Liver (tissue), 9 donors: Measurements from ENCODE around the gene C22orf31. TPM values are rescaled to one million over a fixed set of nuclear protein-coding genes. Genes with fewer than 3 reads are reported as not detected.

Experiments used
- DNase-seq: peaks from one replicate; pipeline ENCODE4 v3.0.0-alpha.2; 2017; ENCODE audit warnings: low spot score
- H3K27ac ChIP-seq, 2 donors: one replicate each; pipeline ENCODE4 v1.7.0; 2013; ENCODE audit warnings: inconsistent platforms in 2 of 2, low read length in 2 of 2, control low read depth in 1 of 2, low read depth in 1 of 2, mild to moderate bottlenecking in 1 of 2
- H3K27me3 ChIP-seq, 4 donors: one replicate each; pipeline versions ENCODE4 v1.6.1 to v1.7.0; 2013; ENCODE audit warnings: low read length in 3 of 4, inconsistent platforms in 1 of 4, mild to moderate bottlenecking in 1 of 4, moderate library complexity in 1 of 4; ENCODE audit not compliant: control insufficient read depth in 4 of 4, insufficient read depth in 4 of 4
- H3K36me3 ChIP-seq, 4 donors: one replicate each; pipeline versions ENCODE4 v1.6.1 to v1.7.0; 2013; ENCODE audit warnings: low read length in 3 of 4, mild to moderate bottlenecking in 3 of 4, low read depth in 1 of 4, moderate library complexity in 1 of 4; ENCODE audit not compliant: control insufficient read depth in 4 of 4, insufficient read depth in 3 of 4
- H3K4me1 ChIP-seq, 4 donors: one replicate each; pipeline versions ENCODE4 v1.6.1 to v1.7.0; 2013; ENCODE audit warnings: low read length in 3 of 4, mild to moderate bottlenecking in 3 of 4, moderate library complexity in 1 of 4; ENCODE audit not compliant: control insufficient read depth in 4 of 4, insufficient read depth in 4 of 4
- H3K4me3 ChIP-seq, 3 donors: one replicate each; pipeline versions ENCODE4 v1.6.1 to v1.7.0; 2013; ENCODE audit warnings: low read length in 3 of 3, control low read depth in 1 of 3, low read depth in 1 of 3, mild to moderate bottlenecking in 1 of 3
- H3K9ac ChIP-seq, 2 donors: one replicate each; pipeline ENCODE4 v1.7.0; 2013; ENCODE audit warnings: low read length in 2 of 2, mild to moderate bottlenecking in 2 of 2, moderate library complexity in 2 of 2, control low read depth in 1 of 2, low read depth in 1 of 2
- H3K9me3 ChIP-seq, 4 donors: one replicate each; pipeline versions ENCODE4 v1.6.1 to v1.7.0; 2013; ENCODE audit warnings: low read length in 3 of 4; ENCODE audit not compliant: control insufficient read depth in 4 of 4
- ATF3 ChIP-seq: IDR thresholded peaks from 2 replicates; pipeline ENCODE4 v1.6.1; 2016; ENCODE audit warnings: antibody characterized with exemption
- EGR1 ChIP-seq, 2 donors: IDR thresholded peaks; 2 replicates each; pipeline ENCODE4 v1.6.1; 2016 to 2018; ENCODE audit warnings: antibody characterized with exemption in 2 of 2, low read depth in 2 of 2
- FOXA1 ChIP-seq: IDR thresholded peaks from 2 replicates; pipeline ENCODE4 v1.6.1; 2016; ENCODE audit warnings: antibody characterized with exemption
- FOXA2 ChIP-seq: IDR thresholded peaks from 2 replicates; pipeline ENCODE4 v1.6.1; 2016; ENCODE audit warnings: antibody characterized with exemption
- GABPA ChIP-seq, 2 donors: IDR thresholded peaks in 1 of 2; conservative IDR thresholded peaks in 1 of 2; 2 replicates each; pipeline ENCODE4 v1.6.1; 2016; ENCODE audit warnings: antibody characterized with exemption in 2 of 2, mild to moderate bottlenecking in 1 of 2, moderate library complexity in 1 of 2
- HNF4A ChIP-seq, 2 donors: conservative IDR thresholded peaks; 2 replicates each; pipeline ENCODE4 v1.6.1; 2016; ENCODE audit warnings: antibody characterized with exemption in 2 of 2, mild to moderate bottlenecking in 2 of 2
- HNF4G ChIP-seq: IDR thresholded peaks from 2 replicates; pipeline ENCODE4 v1.6.1; 2016; ENCODE audit warnings: antibody characterized with exemption
- JUND ChIP-seq, 2 donors: IDR thresholded peaks; 2 replicates each; pipeline ENCODE4 v1.6.1; 2016; ENCODE audit warnings: antibody characterized with exemption in 2 of 2
- MAX ChIP-seq: IDR thresholded peaks from 2 replicates; pipeline ENCODE4 v1.6.1; 2016; ENCODE audit warnings: antibody characterized with exemption
- NR2F2 ChIP-seq: IDR thresholded peaks from 2 replicates; pipeline ENCODE4 v1.6.1; 2016; ENCODE audit warnings: antibody characterized with exemption
- REST ChIP-seq: IDR thresholded peaks from 2 replicates; pipeline ENCODE4 v1.6.1; 2016; ENCODE audit warnings: antibody characterized with exemption, mild to moderate bottlenecking
- RXRA ChIP-seq, 2 donors: IDR thresholded peaks; 2 replicates each; pipeline ENCODE4 v1.6.1; 2017 to 2018; ENCODE audit warnings: antibody characterized with exemption in 2 of 2, mild to moderate bottlenecking in 1 of 2
- TAF1 ChIP-seq: conservative IDR thresholded peaks from 2 replicates; pipeline ENCODE4 v1.6.1; 2016; ENCODE audit warnings: antibody characterized with exemption, mild to moderate bottlenecking
- YY1 ChIP-seq: IDR thresholded peaks from 2 replicates; pipeline ENCODE4 v1.6.1; 2016; ENCODE audit warnings: antibody characterized with exemption, mild to moderate bottlenecking
- WGBS: extraction: QIAGEN DNeasy Blood & Tissue Kit; methylation state at CpG from one replicate; pipeline ENCODE4 v1.1.7; 2013; 5-methylcytosine and 5-hydroxymethylcytosine counted together
- polyA plus RNA-seq, 2 donors: library from polyadenylated mRNA; stranded (reverse) in 1 of 2; unstranded in 1 of 2; fragments of 200-250 nt in 1 of 2; fragments of >200 nt in 1 of 2; fragmentation: Nextera tagmentation in 1 of 2; extraction: Ambion mirVana in 1 of 2; gene quantifications; one replicate each; pipeline versions ENCODE4 v1.2.1 to v1.2.3, GENCODE V29; 2013 to 2015
- total RNA-seq, 2 donors: library from RNA; depleted of rRNA; stranded (reverse); fragments of >200 nt; gene quantifications; one replicate each; pipeline ENCODE4 v1.2.3, GENCODE V29; 2014
- TF ChIP-seq, protein P1 (sequence below): IDR thresholded peaks from 2 replicates; pipeline ENCODE4 v1.6.1; 2016; ENCODE audit warnings: antibody characterized with exemption
- donor health status: healthy.
- donor health status: healthy.
- donor health status: healthy.
- donor health status: healthy.
- donor health status: healthy.

Gene C22orf31
- total and polyA plus RNA-seq, 4 donors: 0.14 TPM; not detected in 3

- Histone ChIP-seq H3K27ac (no peak overlapping the region), H3K9me3 (no peaks in the 10 kb centered on the region), H3K36me3 (no peaks in the 10 kb centered on the region), H3K9ac (no peak overlapping the region), H3K4me1 (no peaks in the 10 kb centered on the region), H3K4me3 (no peak overlapping the region), H3K27me3 (no peaks in the 10 kb centered on the region)
- 61% methylated on average over 4 of the region's 4 CpGs for WGBS
- TF ChIP-seq MAX: no peak
- no peak for DNase-seq
These were observed 48.2 kb upstream of the C22orf31 start for GRCh38 chr22:29109822-29110221.

DNA sequence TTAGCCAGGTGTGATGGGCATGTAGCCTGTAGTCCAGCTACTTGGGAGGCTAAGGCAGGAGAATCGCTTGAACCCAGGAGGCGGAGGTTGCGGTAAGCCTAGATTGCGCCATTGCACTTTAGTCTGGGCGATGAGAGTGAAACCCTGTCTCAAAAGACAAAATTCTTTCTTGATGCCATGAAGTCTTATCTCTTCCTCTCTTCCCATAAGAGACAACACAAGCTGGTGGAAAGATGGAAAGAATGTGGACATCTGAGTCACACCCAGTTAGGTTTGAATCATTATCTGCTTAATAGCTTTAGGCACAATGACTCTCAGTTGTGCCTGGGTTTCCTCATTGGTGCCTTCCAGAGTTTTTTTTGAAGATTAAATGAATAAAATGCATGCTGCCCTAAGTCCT lies 46.5 kb upstream of the C22orf31 start:
- over 99% methylated on average over 5 of the region's 5 CpGs for WGBS
- TF ChIP-seq GABPA (IDR thresholded peaks at IDR 0.05 in 1 of 2, conservative IDR thresholded peaks at IDR 0.05 in 1 of 2) (no peak), REST (no peak), RXRA (IDR thresholded peaks at IDR 0.05) (no peak), HNF4A (conservative IDR thresholded peaks at IDR 0.05) (no peak), JUND (IDR thresholded peaks at IDR 0.05) (no peak), HNF4G (no peak), FOXA2 (no peak), TAF1 (no peak), ATF3 (no peak), FOXA1 (no peak), EGR1 (IDR thresholded peaks at IDR 0.05; ENCODE audit: low read depth in 2 of 2) (no peak), NR2F2 (no peak)
- TF ChIP-seq, protein P1, sequence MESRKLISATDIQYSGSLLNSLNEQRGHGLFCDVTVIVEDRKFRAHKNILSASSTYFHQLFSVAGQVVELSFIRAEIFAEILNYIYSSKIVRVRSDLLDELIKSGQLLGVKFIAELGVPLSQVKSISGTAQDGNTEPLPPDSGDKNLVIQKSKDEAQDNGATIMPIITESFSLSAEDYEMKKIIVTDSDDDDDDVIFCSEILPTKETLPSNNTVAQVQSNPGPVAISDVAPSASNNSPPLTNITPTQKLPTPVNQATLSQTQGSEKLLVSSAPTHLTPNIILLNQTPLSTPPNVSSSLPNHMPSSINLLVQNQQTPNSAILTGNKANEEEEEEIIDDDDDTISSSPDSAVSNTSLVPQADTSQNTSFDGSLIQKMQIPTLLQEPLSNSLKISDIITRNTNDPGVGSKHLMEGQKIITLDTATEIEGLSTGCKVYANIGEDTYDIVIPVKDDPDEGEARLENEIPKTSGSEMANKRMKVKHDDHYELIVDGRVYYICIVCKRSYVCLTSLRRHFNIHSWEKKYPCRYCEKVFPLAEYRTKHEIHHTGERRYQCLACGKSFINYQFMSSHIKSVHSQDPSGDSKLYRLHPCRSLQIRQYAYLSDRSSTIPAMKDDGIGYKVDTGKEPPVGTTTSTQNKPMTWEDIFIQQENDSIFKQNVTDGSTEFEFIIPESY: no peak
- Histone ChIP-seq H3K27me3 (no peaks in the 10 kb centered on the region), H3K4me1 (no peaks in the 10 kb centered on the region), H3K4me3 (no peak overlapping the region), H3K9me3 (no peaks in the 10 kb centered on the region), H3K36me3 (peaks cover 0 to 2% (median 0%) of the 10 kb centered on the region in 4 donors), H3K9ac (no peak overlapping the region), H3K27ac (no peak overlapping the region)
- no peak for DNase-seq

- WGBS: 58% methylated on average over 4 of the region's 4 CpGs
- Histone ChIP-seq H3K9ac (no peak overlapping the region), H3K27me3 (no peaks in the 10 kb centered on the region), H3K9me3 (no peaks in the 10 kb centered on the region), H3K36me3 (peaks cover 0 to 2% (median 0%) of the 10 kb centered on the region in 4 donors), H3K4me1 (no peaks in the 10 kb centered on the region), H3K27ac (no peak overlapping the region), H3K4me3 (no peak overlapping the region)
- TF ChIP-seq YY1: no peak
- TF ChIP-seq HNF4G: no peak
- no peak for TF ChIP-seq GABPA (IDR thresholded peaks at IDR 0.05 in 1 of 2, conservative IDR thresholded peaks at IDR 0.05 in 1 of 2)
- no peak for TF ChIP-seq FOXA2
- DNase-seq: no peak
These were observed 45.2 kb upstream of the C22orf31 start for GRCh38 chr22:29106839-29107238.
